Neutrophil (primary cell): ENCODE results near the gene RSPH3.

Source experiments
- H3K27ac ChIP-seq: fragments of 200-600 bp; sonication (generic); 2 replicates; pipeline ENCODE4 v1.5.1; 2016; ENCODE audit warnings: mild to moderate bottlenecking, moderate library complexity
- H3K27me3 ChIP-seq: fragments of 200-600 bp; sonication (generic); 2 replicates; pipeline ENCODE4 v1.6.0; 2016; ENCODE audit warnings: mild to moderate bottlenecking
- H3K36me3 ChIP-seq: fragments of 200-600 bp; sonication (generic); 2 replicates; pipeline ENCODE4 v1.5.1; 2017
- H3K4me1 ChIP-seq, 2 experiments: fragments of 200-600 bp in 1 of 2; sonication (generic) in 1 of 2; 1 replicate in 1 of 2; 2 replicates in 1 of 2; pipeline versions ENCODE4 v1.5.1 to v1.6.1; 2013 to 2016; ENCODE audit warnings: low read depth in 1 of 2, low read length in 1 of 2, mild to moderate bottlenecking in 1 of 2, moderate library complexity in 1 of 2; ENCODE audit not compliant: control insufficient read depth in 1 of 2, insufficient read depth in 1 of 2
- H3K4me3 ChIP-seq, 2 experiments: fragments of 200-600 bp in 1 of 2; sonication (generic) in 1 of 2; 1 replicate in 1 of 2; 2 replicates in 1 of 2; pipeline ENCODE4 v1.5.1; 2013 to 2016; ENCODE audit warnings: low read depth in 1 of 2, low read length in 1 of 2, mild to moderate bottlenecking in 1 of 2, moderate library complexity in 1 of 2
- H3K9me3 ChIP-seq: fragments of 200-600 bp; sonication (generic); 2 replicates; pipeline ENCODE4 v1.5.1; 2016
- CTCF ChIP-seq: fragments of 200-600 bp; sonication (generic); IDR thresholded peaks from 2 replicates; pipeline ENCODE4 v1.5.1; 2016; ENCODE audit warnings: antibody characterized with exemption

The RSPH3 gene

GRCh38 chr6:159007510-159007909 lies 7.5 kb upstream of the RSPH3 start:
- no peak for TF ChIP-seq CTCF
- H3K27ac ChIP-seq = no peak overlapping the region
- no peaks in the 10 kb centered on the region for H3K36me3 ChIP-seq
- H3K4me3 ChIP-seq = no peak overlapping the region
- H3K27me3 ChIP-seq = no peaks in the 10 kb centered on the region
- H3K9me3 ChIP-seq = no peaks in the 10 kb centered on the region
- peaks cover 17 to 20% of the 10 kb centered on the region in 2 experiments for H3K4me1 ChIP-seq

GRCh38 chr6:159005436-159005835 lies 5.4 kb upstream of the RSPH3 start:
- peaks cover 24% of the 10 kb centered on the region in 2 experiments for H3K4me1 ChIP-seq
- H3K27me3 ChIP-seq = no peaks in the 10 kb centered on the region
- no peaks in the 10 kb centered on the region for H3K9me3 ChIP-seq
- no peak overlapping the region for H3K27ac ChIP-seq
- H3K36me3 ChIP-seq = no peaks in the 10 kb centered on the region
- TF ChIP-seq CTCF = no peak
- H3K4me3 ChIP-seq = no peak overlapping the region

DNA sequence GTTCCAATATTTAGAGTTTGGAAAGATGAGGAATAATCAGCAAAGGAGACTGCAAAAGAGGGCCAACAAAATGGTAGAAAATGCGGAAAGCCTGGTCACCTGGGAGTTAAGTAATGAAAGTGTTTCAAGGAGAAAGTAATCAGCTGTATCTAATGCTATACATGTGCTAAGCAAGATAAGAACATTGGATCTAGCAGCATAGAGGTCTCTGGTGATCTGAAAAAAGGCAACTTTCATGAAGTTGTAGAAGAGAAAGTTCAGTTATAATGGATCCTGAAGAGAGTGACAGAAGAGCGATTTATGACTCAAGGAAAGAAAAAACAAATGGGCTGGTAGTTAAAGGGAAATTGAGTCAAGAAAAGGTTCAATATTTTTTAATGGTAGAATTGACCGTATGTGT lies 4.6 kb upstream of the RSPH3 start:
- no peak for TF ChIP-seq CTCF
- H3K27ac ChIP-seq = no peak overlapping the region
- H3K4me1 ChIP-seq = peaks cover 22 to 25% of the 10 kb centered on the region in 2 experiments
- H3K36me3 ChIP-seq = no peaks in the 10 kb centered on the region
- no peaks in the 10 kb centered on the region for H3K9me3 ChIP-seq
- no peaks in the 10 kb centered on the region for H3K27me3 ChIP-seq
- H3K4me3 ChIP-seq = no peak overlapping the region

- H3K4me1 ChIP-seq = peaks cover 16 to 21% of the 10 kb centered on the region in 2 experiments
- H3K4me3 ChIP-seq = no peak overlapping the region
- H3K36me3 ChIP-seq = no peaks in the 10 kb centered on the region
- H3K27me3 ChIP-seq = no peaks in the 10 kb centered on the region
- H3K27ac ChIP-seq = no peak overlapping the region
- TF ChIP-seq CTCF = no peak
- no peaks in the 10 kb centered on the region for H3K9me3 ChIP-seq
Measured at GRCh38 chr6:159002432-159003155, 2.6 kb upstream of the RSPH3 start.

DNA sequence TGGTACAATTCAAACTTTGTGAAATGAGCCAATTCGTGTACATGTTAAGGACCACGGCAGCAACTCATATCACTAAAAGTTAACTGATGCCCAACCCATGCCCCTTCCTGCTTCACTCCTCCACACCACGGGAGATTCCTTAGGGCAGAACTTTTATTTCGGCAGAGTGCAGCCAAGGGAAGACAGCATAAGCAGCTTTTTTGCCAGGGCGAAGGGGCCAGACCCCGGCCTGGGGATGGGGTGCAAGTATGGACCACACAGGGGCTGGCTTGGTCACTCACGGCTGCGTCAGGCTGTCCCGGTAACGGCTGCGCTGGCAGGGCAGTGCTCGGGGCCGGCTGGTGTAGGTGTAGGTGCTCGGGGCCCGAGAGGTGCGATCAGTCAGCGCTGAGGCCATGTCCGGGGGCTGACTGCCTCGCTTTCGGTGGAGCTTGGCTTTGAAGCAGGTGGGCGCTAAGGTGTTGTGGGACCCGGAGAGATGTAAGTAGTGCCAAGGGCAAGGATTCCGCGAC lies 792 bp downstream of the RSPH3 start:
- H3K4me3 ChIP-seq = peak overlapping the region; percentile 81 to 82
- H3K36me3 ChIP-seq = no peaks in the 10 kb centered on the region
- H3K9me3 ChIP-seq = no peaks in the 10 kb centered on the region
- peaks cover 26 to 31% of the 10 kb centered on the region in 2 experiments for H3K4me1 ChIP-seq
- H3K27ac ChIP-seq = peak overlapping the region; percentile 83
- H3K27me3 ChIP-seq = no peaks in the 10 kb centered on the region
- no peak for TF ChIP-seq CTCF
